Kidney tubule cell (primary cell): Measurements from ENCODE around the gene OR10A4.
A peak's percentile ranks its signal among the peaks of the same experiment; 100 is the strongest.
"Not testable (repeated sequence)": the region's sequence is repeated elsewhere in the genome, so short reads cannot be mapped to it uniquely, and the experiment has no call there.

Experiments used
- DNase-seq: peaks from one replicate; pipeline ENCODE4 v3.0.0-alpha.2; 2018; ENCODE audit warnings: low spot score

OR10A4 gene

GRCh38 chr11:6876325-6876724 lies at the start of gene OR10A4:
TSS of gene OR10A4 (plus strand) at chr11:6876625. CDS start at chr11:6876648, 23 bp downstream.
- DNase-seq = no peak

- no peak for DNase-seq
Measured at GRCh38 chr11:6828103-6828502, 48.3 kb upstream of the OR10A4 start.

GRCh38 chr11:6833356-6833755 lies 43.1 kb upstream of the OR10A4 start:
- DNase-seq = no peak

GRCh38 chr11:6834021-6834420 lies 42.4 kb upstream of the OR10A4 start:
- DNase-seq = no peak

GRCh38 chr11:6841694-6842093 lies 34.7 kb upstream of the OR10A4 start:
- DNase-seq = no peak

- no peak for DNase-seq
Measured at GRCh38 chr11:6843670-6844069, 32.8 kb upstream of the OR10A4 start.

DNA sequence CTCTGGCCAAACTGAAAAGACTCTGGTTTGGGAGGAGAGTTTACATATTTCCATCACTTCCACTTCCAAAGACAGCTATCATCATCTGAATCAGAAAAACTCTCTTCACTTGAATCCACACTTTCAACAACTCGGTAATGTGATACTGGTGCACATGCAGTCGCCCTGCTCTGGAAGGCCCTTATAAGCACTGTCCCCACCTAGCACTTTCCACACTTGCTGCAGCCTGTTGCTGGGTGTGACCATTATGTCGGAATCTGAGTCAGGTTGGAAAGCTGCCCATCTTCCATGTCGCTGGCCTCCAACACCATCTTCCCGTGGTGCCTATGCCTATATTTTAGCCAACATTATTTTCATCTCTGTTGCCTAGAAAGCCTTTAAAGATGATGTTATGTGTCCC lies 32.1 kb upstream of the OR10A4 start:
- DNase-seq = no peak

DNA sequence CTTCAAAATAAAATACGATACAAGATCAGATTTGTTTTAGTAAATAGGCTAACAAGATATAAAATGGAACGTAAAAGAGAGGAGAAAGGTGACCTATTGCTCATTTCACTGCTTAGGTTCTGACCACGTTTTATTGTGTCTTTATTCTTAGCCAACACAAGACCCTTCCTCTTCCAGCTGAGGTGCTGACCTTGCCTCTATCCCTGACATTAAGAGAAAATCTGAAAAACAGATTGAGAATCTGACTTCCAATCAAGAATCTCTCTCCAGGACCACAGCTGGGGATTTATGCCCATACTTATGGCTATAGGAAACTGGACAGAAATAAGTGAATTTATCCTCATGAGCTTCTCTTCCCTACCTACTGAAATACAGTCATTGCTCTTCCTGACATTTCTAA lies 31.0 kb upstream of the OR10A4 start, which contains the start of gene OR10A5:
OR10A5 (plus strand) TSS at position 301 of the 400 bp plus-strand sequence; CDS start at position 301, 0 bp downstream.
- no peak for DNase-seq

DNA sequence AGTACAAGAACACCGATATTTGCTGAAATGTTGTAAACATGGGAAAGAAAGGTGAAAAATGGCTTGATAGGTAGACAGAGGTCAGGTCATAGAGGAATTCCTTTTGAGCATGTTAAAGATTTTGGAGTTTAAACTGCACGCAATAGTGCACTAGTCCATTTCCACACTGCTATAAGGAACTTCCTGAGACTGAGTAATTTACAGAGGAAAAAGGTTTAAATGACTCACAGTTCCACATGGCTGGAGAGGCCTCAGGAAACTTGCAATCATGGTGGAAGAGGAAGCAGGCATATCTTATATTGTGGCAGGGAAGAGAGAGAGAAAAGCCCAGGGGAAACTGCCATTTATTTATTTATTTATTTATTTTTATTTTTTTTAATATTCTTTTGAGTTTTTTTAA lies 25.9 kb upstream of the OR10A4 start:
- DNase-seq = peak; percentile 57

DNA sequence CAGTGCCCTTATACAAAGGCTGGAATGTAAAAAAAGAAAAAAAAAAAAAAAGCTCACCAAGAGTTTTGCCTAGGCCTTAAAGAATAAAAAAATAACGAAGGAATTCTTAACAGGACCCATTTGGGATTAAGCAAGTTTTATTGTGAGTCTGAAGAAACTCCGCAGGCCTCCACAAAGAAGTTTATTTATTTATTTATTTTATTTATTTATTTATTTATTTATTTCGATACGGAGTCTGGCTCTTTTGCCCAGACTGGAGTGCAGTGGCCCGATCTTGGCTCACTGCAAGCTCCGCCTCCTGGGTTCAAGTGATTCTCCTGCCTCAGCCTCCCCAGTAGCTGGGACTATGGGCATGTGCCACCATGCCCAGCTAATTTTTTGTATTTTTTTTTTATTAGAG lies 21.6 kb upstream of the OR10A4 start:
- not testable (repeated sequence) for DNase-seq

- peak; percentile 79 for DNase-seq
Measured at GRCh38 chr11:6855971-6856541, 20.4 kb upstream of the OR10A4 start.

GRCh38 chr11:6856871-6857270 lies 19.6 kb upstream of the OR10A4 start:
- no peak for DNase-seq

GRCh38 chr11:6862961-6863360 lies 13.5 kb upstream of the OR10A4 start, which contains the start of gene OR10A2:
TSS of gene OR10A2 (plus strand) at chr11:6863057. CDS start at chr11:6869755, 6,698 bp downstream.
- DNase-seq = peak; percentile 5

DNA sequence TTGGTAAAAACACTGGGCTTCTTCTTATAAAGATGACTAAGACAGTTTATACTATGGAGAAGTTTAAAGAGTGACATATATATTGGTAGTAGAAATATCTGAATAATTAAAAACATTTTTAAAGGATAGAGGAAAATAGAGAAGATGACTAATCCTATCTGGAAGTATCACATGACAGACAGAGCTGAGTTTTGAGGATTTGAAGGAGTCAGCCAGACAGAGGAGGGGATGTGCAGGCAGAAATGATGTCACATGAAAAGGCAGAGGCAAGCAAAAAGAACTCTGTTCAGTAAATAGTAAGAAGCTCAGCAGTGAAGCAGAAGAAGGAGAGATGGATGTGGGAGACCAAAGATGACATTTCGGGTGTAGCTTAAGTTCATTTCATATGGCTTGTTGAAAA lies 12.0 kb upstream of the OR10A4 start:
- DNase-seq = peak; percentile 31

- DNase-seq = no peak
Measured at GRCh38 chr11:6871278-6871677, 5.1 kb upstream of the OR10A4 start.

DNA sequence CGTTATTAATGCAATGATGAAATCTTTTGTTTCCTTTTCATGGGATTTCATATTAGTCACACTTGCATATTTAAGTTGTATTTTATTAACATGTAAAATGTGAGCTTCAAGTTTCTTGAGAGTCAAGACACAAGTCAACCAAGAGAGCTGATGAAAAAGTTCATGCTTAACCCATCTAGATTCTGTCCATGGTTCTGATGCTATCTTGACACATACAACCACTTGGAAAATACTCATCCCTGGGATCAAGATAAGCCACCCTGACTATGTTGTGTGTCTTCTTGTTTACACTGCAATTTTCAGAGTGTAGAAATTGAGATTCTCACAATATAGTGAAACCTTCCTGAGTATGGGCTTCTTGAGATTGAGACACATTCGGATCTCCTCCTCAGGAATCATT lies 664 bp upstream of the OR10A4 start:
- DNase-seq = no peak

- no peak for DNase-seq
Measured at GRCh38 chr11:6876914-6877313, 489 bp downstream of the OR10A4 start.

GRCh38 chr11:6882751-6883150 lies 6.3 kb downstream of the OR10A4 start:
- DNase-seq = no peak

GRCh38 chr11:6887711-6888110 lies 11.3 kb downstream of the OR10A4 start:
- not testable (repeated sequence) for DNase-seq

- no peak for DNase-seq
Measured at GRCh38 chr11:6888830-6889229, 12.4 kb downstream of the OR10A4 start.

DNA sequence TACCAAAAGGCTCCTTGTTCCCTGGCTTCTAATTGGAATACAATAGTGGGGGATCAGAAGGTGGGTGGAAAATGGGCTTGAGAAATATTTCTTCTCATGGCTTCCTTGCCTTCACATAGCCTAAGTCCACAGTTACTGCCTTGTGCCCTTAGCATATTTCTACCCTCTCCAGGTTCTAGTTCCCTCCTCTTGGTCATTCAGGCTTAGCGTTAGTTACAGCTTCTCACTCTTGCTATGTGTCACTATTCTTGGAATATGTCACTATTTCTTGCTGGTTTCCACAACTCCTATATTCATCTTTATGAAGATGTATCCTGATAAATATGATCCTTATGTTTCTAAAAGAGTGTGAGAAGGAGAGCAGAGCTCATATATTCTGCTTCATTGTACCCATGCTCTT lies 13.4 kb downstream of the OR10A4 start:
- DNase-seq = no peak

DNA sequence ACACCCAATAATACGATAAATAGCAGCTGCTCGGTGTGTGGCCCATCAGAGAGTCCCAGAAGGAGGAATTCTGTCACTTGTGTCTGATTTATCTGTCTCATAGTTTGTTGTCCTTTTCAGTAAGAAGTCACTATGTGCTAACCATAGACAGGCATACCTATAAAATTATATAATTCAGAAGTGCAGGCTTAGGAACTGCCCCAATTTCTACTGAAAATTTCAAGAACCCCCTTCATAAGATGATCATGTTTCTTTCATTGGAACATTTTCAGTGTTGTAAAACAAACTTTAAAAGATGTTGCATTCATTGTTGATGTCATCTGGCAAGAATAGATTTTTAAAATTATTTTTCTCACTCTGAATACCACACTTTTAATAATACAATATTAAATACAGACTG lies 16.0 kb downstream of the OR10A4 start, which contains the start of gene OR2D2:
OR2D2 (minus strand) TSS at position 101 of the 400 bp plus-strand sequence; CDS start at position 101, 0 bp downstream.
- no peak for DNase-seq

DNA sequence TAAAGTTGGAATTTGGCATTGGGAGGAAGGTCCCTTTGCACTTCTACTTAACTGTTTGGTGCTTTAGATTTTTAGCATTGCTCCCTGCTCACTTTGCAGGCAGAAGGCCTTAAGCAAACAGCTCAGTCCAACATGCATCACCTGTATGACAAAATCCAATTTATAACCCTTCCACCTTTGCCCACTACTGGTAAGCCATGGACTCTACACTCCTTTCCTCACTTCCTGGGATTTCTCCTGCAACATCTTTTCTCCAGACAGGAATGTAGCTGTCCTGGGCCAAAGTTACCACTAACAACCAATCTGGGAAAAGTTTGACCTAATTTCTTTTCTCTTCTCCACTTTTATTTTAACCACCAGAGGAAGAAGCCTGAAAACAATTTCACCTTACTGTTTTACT lies 17.7 kb downstream of the OR10A4 start:
- no peak for DNase-seq

DNA sequence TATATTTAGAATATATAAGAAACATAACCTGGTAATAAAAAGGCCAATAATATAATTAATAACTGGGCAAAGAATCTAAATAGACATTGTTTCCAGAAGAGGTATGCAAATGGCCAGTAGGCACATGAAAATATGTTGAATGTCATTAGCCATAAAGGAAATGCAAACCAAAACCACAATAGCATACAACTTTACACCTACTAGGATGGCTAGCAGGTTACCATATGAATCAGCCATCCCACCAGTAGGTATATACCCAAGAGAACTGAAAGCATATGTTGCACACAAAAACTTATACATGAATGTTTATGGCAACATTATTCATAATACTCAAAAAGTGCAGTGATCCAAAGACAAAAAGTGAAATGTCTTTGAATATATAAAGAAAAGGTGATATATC lies 18.6 kb downstream of the OR10A4 start:
- DNase-seq = no peak
